Left renal pelvis (tissue), 4 donors: Measurements from ENCODE around the gene KCNG1. TPM values are rescaled to one million over a fixed set of nuclear protein-coding genes. Genes with fewer than 3 reads are reported as not detected.

ENCODE experiments used
- DNase-seq, 4 donors: peaks; one replicate each; pipeline ENCODE4 v3.0.0-alpha.2; 2013; ENCODE audit warnings: low read depth in 4 of 4, low spot score in 3 of 4
- polyA plus RNA-seq, 4 donors: library from polyadenylated mRNA; unstranded; fragments of 120-200 nt; gene quantifications; one replicate each; pipeline ENCODE4 v1.2.1, GENCODE V29; 2013; ENCODE audit not compliant: insufficient read length in 4 of 4

KCNG1 gene
- polyA plus RNA-seq, 4 donors: 1.7 to 8.7 (median 4.1) TPM

GRCh38 chr20:51014797-51015722 lies 7.8 kb downstream of the KCNG1 start:
- no peak for DNase-seq

- no peak for DNase-seq
These were observed 9.2 kb downstream of the KCNG1 start for GRCh38 chr20:51013577-51014330.

- no peak for DNase-seq
These were observed 10.6 kb downstream of the KCNG1 start for GRCh38 chr20:51012357-51012756.

GRCh38 chr20:51011479-51011878 lies 11.4 kb downstream of the KCNG1 start:
- no peak for DNase-seq

- DNase-seq: no peak
These were observed 12.0 kb downstream of the KCNG1 start for GRCh38 chr20:51010932-51011331.

GRCh38 chr20:51010043-51010365 lies 12.9 kb downstream of the KCNG1 start:
- DNase-seq: no peak

DNA sequence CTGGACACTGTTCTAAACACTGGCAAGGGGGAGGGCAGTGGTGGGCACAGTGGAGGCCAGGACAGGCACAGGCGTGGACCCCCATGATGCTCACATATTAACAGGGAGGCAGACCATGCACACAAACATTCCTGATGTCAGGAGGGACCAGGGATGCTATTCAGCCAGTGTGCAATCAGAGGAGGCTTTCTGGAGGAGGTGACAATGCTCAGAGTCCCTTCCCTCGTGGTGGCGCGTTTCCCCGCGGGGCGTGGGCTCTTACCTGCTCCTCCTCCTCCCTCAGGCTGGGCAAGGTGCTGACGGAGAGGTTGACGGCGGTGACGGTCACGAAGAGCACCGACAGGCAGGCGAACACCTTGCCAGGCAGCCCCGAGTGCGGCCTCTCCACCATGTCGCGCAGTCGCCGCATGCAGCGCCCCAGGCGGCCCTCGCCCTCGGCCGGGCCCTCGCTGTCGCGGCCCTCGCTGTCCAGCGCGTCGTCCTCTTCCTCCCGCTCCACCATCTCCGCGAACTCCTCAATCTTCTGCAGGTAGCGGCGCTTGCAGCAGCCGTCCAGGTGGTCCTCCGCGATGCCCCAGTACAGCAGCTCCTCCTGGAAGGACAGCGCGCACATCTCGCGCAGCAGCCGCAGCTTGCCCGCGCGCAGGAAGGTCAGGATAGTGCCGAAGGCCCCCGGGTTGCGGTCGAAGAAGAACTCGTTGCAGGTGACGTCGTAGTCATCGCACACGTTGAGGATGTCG lies 13.4 kb downstream of the KCNG1 start:
- no peak for DNase-seq

DNA sequence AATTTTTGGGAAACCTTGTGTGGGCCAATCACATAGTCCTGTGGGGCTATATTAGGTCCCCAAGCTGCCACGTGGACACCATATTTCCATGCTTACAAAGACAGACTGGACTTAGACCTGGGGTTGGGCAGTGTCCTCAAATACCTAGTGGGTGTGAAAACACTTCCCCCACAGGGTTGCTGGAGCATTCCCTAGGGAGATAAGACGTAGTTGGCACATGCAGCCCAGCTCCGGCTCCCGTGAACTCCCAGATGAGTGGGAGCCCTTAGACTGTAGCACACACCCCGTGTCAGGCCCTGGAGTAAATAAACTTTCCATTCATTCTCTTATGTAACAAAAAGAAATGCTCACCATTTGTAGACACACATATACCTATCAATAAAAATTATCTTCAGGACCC lies 14.2 kb downstream of the KCNG1 start:
- no peak for DNase-seq

DNA sequence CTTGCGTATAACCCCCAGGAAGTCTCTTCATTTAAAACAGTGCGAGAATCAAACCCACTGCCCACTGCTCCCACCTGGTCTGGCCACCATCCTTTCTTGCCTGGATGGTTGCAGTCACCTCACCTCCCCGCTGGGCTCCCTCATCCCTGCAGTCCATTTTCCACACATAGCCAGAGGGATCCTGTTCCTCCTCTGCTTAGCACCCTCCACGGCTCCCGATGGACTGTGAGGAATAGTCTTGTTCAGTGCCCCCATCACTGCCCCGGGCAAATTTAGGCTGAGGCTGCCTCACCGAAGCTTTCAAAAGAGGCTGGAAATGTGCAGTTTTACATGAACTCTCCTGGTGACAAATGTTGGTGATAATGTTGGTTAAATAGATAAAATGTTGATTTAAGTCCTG lies 17.7 kb downstream of the KCNG1 start:
- no peak for DNase-seq

GRCh38 chr20:51004781-51005180 lies 18.1 kb downstream of the KCNG1 start:
- DNase-seq: no peak

DNA sequence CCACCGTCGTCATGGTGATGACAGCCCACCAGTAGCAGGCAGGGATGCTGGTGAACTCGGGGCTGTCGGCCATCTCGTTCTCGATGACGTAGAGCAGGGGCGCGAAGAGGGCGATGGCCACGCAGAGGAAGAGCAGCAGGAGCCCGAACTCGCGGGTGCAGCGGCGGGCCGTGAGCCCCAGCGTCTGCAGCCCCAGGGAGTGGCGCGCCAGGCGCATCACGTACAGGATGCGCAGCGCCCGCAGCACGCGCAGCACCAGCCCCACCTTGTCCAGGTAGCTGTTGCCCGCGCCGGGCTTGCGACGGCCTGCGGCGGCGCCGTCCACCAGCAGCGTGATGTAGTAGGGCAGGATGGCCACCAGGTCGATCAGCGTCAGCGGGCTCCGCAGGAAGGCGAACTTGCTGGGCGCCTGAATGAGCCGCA lies 18.6 kb downstream of the KCNG1 start:
- no peak for DNase-seq

- no peak for DNase-seq
These were observed 19.2 kb downstream of the KCNG1 start for GRCh38 chr20:51003753-51004152.

- DNase-seq: no peak
These were observed 20.3 kb downstream of the KCNG1 start for GRCh38 chr20:51002633-51003032.

DNA sequence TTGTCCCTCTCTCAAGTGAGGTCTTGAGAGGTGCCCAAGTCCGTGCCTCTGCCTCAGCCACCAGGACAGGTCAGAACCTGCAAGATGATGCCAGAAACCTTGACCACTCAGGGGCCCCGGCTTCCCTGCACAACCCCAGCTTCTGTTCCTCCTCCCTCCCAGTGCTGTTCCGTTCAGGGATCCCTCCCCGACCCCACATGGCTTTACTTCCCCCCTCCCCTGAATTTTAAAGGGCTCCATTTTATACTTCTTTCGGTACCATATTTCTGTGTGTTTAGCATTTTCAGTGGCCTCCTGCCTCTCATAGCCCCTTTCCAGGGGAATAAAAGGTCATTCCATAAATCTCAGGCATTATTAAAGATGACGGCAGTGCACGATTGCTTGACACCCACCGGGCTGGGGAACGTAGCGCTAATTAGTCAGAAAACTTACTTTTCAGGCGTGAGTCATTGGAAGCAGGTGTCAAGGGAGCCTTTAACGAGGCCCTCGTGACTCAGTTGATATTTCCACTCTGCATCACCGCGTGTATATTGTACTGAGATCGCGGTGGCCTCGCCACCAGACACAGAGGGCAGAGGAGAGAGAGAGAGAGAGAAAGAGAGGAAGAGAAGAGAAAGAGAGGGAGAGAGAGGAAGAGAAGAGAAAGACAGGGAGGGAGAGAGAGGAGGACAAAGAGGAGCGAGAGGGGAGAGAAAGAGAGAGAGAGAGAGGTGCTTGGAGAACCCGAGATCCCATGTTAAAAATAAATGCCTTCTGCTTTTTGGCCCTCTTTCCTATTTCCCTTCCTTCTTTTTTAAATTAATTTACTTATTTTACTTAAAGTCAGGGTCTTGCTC lies 21.3 kb downstream of the KCNG1 start:
- no peak for DNase-seq

GRCh38 chr20:50999355-50999754 lies 23.6 kb downstream of the KCNG1 start:
- no peak for DNase-seq

DNA sequence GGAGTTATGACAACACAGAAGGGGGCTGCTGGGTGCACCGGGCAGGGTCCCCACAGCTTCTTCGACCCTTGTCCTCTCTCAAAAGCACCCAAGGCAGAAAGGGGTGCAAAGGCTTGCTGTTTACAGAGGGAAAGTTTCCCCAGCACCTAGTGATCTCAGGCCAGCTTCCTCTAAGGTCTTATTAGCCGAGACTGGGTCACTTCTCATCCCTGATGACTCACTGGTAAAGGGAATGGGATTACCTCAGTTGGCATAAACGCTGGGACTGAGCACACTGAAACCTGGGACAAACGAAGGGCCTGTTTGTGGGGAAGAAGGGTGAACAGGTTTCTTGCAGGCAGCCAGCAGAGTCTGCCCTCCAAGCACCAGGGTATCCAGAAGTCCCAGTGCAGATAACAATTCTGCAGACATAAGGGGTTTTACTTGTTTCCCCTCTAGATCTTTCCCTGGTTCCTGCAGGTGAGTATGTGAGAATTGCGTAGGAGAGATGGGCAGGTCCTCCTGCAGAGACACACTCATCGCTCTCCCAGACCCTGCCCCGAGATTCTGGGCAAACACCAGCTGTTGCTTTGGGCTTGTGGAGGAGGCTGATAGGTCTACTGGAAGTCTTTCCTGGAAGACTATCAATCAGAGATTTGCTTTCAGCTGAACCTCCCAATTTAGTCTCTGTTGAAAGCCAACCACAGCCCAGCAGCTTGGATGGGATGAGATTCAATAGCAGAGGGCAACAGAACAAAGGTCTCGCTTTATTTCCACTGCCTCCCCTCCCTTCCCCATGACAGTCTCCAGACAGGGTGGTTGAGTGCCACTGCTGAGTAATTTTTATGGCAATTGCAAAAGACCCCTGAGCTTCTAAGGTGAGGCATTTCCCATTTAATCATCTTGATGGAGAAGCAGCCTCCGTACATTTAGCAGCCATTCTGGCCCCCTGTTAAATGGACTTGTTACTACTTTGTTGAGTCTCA lies 25.7 kb downstream of the KCNG1 start:
- DNase-seq: no peak

- DNase-seq: no peak
These were observed 27.4 kb downstream of the KCNG1 start for GRCh38 chr20:50995506-50995905.

- no peak for DNase-seq
These were observed 29.0 kb downstream of the KCNG1 start for GRCh38 chr20:50993876-50994275.

DNA sequence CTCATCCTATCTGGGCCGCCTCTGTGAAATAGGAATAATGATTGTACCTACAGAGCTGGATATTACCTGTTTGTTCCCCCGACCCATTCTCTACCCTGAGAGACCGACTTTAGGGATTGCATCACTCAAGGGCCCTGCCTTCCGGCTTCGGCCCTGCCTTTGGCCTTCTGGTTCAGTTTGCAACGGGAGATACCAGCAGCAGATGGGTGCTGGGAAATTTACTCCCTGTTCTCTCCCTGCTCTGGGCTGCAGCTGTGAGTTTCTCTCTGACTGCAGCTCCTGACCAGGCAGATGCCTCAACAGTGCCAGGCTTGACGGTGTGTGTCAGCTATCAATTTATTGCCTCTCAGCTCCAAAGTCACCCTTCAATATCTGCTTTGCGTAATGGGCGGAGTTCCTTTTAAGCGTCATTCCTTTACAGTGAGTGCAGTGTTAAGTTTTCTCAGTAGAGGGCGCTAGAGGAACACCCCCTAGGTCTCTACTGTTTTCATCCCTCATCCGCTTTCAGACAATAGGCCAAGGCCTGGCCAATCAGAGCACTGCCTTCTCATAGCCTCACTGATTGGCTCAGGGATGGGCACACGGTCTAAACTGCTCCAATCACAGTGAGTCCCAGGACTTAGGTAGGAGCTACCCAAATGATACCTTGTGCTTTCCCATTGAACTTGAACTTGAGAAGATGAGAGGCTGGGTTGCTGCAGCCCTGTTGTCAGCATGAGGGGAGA lies 30.0 kb downstream of the KCNG1 start:
- DNase-seq: no peak
